Osteoblast (primary cell): Measurements from ENCODE around the gene TMEM33. TPM values are rescaled to one million over a fixed set of nuclear protein-coding genes. Genes with fewer than 3 reads are reported as not detected.

Experiments used
- DNase-seq: peaks from one replicate; pipeline ENCODE4 v3.0.0; 2011; ENCODE audit warnings: low spot score, mixed read lengths; ENCODE audit not compliant: insufficient read length; ENCODE audit errors: missing footprints
- H2AFZ ChIP-seq: 2 replicates; pipeline ENCODE4 v1.6.0; 2011; ENCODE audit warnings: mild to moderate bottlenecking, low read length
- H3K27ac ChIP-seq: 2 replicates; pipeline ENCODE4 v1.5.1; 2011; ENCODE audit warnings: mild to moderate bottlenecking, low read depth, low read length, moderate library complexity
- H3K27me3 ChIP-seq: 2 replicates; pipeline ENCODE4 v1.6.0; 2012; ENCODE audit warnings: mild to moderate bottlenecking, control low read depth, inconsistent platforms, low read length, moderate library complexity; ENCODE audit not compliant: insufficient read depth
- H3K36me3 ChIP-seq: 2 replicates; pipeline ENCODE4 v1.5.1; 2011; ENCODE audit warnings: mild to moderate bottlenecking, low read length, control low read depth, moderate library complexity; ENCODE audit not compliant: insufficient read depth
- H3K4me1 ChIP-seq: 2 replicates; pipeline ENCODE4 v1.5.1; 2011; ENCODE audit warnings: mild to moderate bottlenecking, low read length, control low read depth, moderate library complexity; ENCODE audit not compliant: insufficient read depth
- H3K4me2 ChIP-seq: 2 replicates; pipeline ENCODE4 v1.6.0; 2011; ENCODE audit warnings: mild to moderate bottlenecking, low read length; ENCODE audit not compliant: insufficient read depth
- H3K4me3 ChIP-seq: fragments of 200-600 bp; sonication (generic); 3 replicates; pipeline ENCODE4 v1.5.1; 2012; ENCODE audit warnings: mild to moderate bottlenecking, low read length, inconsistent platforms; ENCODE audit not compliant: insufficient read depth
- H3K79me2 ChIP-seq: 2 replicates; pipeline ENCODE4 v1.6.0; 2012; ENCODE audit warnings: mild to moderate bottlenecking, low read length, control low read depth, inconsistent platforms; ENCODE audit not compliant: insufficient read depth
- H3K9me3 ChIP-seq: 2 replicates; pipeline ENCODE4 v1.5.1; 2011; ENCODE audit warnings: low read depth, low read length, control low read depth
- H4K20me1 ChIP-seq: 2 replicates; pipeline ENCODE4 v1.6.0; 2012; ENCODE audit warnings: mild to moderate bottlenecking, low read length, control low read depth; ENCODE audit not compliant: insufficient read depth
- CTCF ChIP-seq: IDR thresholded peaks from 2 replicates; pipeline ENCODE4 v1.5.1; 2011; ENCODE audit warnings: mild to moderate bottlenecking, low read depth, low read length, moderate library complexity; ENCODE audit errors: extremely low read depth
- total RNA-seq: library from RNA; depleted of rRNA; stranded (reverse); fragments of >200 nt; gene quantifications from 2 replicates; pipeline ENCODE4 v1.2.3, GENCODE V29; 2012

TMEM33 gene
- total RNA-seq, 1 donor: 49.2 TPM

GRCh38 chr4:41943506-41943905, 8.3 kb downstream of the TMEM33 start:
- H2AFZ ChIP-seq: no peak overlapping the region
- TF ChIP-seq CTCF: no peak
- no peak overlapping the region for H3K4me3 ChIP-seq
- DNase-seq: no peak
- H3K4me1 ChIP-seq: no peaks in the 10 kb centered on the region
- H4K20me1 ChIP-seq: no peaks in the 10 kb centered on the region
- no peak overlapping the region for H3K27ac ChIP-seq
- no peak overlapping the region for H3K4me2 ChIP-seq
- H3K9me3 ChIP-seq: no peaks in the 10 kb centered on the region
- peaks cover 36% of the 10 kb centered on the region for H3K79me2 ChIP-seq
- H3K36me3 ChIP-seq: peaks cover 17% of the 10 kb centered on the region
- no peaks in the 10 kb centered on the region for H3K27me3 ChIP-seq

DNA sequence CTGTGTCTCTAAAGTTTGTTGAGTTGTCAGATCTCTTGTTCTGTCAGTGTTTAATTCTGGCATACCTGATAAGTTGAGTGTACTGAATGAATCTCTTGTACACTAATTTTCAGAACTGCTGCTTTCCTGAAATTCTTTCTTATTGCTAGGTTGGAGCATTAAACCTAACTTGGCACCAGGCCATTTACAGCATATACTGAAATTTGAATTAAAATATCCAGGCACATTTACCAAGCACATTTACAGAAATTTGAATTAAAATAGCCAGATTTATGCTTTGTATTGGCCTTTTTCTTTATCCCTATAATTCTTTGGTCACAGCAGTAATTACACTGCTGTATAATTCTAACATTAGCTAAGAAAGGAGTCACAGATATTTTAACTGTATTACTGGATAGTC, 8.9 kb downstream of the TMEM33 start:
- Histone ChIP-seq H3K36me3 (peaks cover 13% of the 10 kb centered on the region), H3K4me2 (no peak overlapping the region), H3K9me3 (no peaks in the 10 kb centered on the region), H3K27ac (no peak overlapping the region), H3K27me3 (no peaks in the 10 kb centered on the region), H2AFZ (no peak overlapping the region), H3K79me2 (peaks cover 33% of the 10 kb centered on the region), H3K4me1 (no peaks in the 10 kb centered on the region), H4K20me1 (no peaks in the 10 kb centered on the region), H3K4me3 (no peak overlapping the region)
- no peak for TF ChIP-seq CTCF
- no peak for DNase-seq

GRCh38 chr4:41949531-41949930, 14.3 kb downstream of the TMEM33 start:
- no peak overlapping the region for H2AFZ ChIP-seq
- no peaks in the 10 kb centered on the region for H3K4me1 ChIP-seq
- no peaks in the 10 kb centered on the region for H4K20me1 ChIP-seq

DNA sequence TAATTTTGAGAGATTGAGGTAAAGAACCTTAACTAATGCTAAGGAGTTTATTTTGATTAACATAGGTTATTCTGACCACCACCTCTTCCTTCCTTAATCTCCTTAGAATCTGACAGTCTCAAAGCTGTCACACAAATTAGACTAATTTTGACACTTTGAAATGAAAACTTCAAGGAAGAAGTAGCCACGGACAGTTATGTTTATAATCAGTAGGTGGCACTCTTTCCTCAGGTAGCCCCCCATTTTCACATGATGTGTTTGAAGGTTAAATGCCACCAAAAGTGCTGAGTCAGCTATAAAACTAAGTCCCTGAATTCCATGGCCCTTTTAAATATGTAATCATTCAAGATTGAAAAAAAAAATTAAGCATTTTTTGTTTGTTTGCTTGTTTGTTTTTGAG, 22.4 kb downstream of the TMEM33 start:
- Histone ChIP-seq H3K79me2 (no peaks in the 10 kb centered on the region), H3K4me3 (no peak overlapping the region), H3K4me2 (no peak overlapping the region), H3K27me3 (no peaks in the 10 kb centered on the region), H4K20me1 (no peaks in the 10 kb centered on the region), H2AFZ (no peak overlapping the region), H3K4me1 (no peaks in the 10 kb centered on the region), H3K9me3 (no peaks in the 10 kb centered on the region), H3K36me3 (peaks cover 6% of the 10 kb centered on the region), H3K27ac (no peak overlapping the region)
- peak; percentile 5 for DNase-seq
- peak; percentile 32 for TF ChIP-seq CTCF

More at GRCh38 chr4:41949531-41949930, 14.3 kb downstream of the TMEM33 start:
- Histone ChIP-seq H3K36me3 (peaks cover 17% of the 10 kb centered on the region), H3K27me3 (no peaks in the 10 kb centered on the region), H3K79me2 (no peaks in the 10 kb centered on the region), H3K4me2 (no peak overlapping the region), H3K9me3 (no peaks in the 10 kb centered on the region), H3K27ac (no peak overlapping the region), H3K4me3 (no peak overlapping the region)
- no peak for DNase-seq
- no peak for TF ChIP-seq CTCF
